GM18867 (cell line): ENCODE data around the gene DBN1.
A peak's percentile ranks its signal among the peaks of the same experiment; 100 is the strongest.
"Not testable (repeated sequence)": the region's sequence is repeated elsewhere in the genome, so short reads cannot be mapped to it uniquely, and the experiment has no call there.

Source experiments
- ATAC-seq: cut with Tn5 transposase; IDR thresholded peaks from one replicate; pipeline ENCODE4 v1.9.1; 2021; ENCODE audit warnings: mild to moderate bottlenecking, moderate library complexity; ENCODE audit not compliant: unreplicated experiment

DBN1 gene

GRCh38 chr5:177431317-177432142 lies 41.9 kb downstream of the DBN1 start:
- ATAC-seq: peak; percentile 47

- ATAC-seq: no peak
Observed at GRCh38 chr5:177430972-177431316, 42.5 kb downstream of the DBN1 start.

- ATAC-seq: no peak
Observed at GRCh38 chr5:177430140-177430951, 43.1 kb downstream of the DBN1 start.

- no peak for ATAC-seq
Observed at GRCh38 chr5:177429248-177430040, 44.0 kb downstream of the DBN1 start.

- no peak for ATAC-seq
Observed at GRCh38 chr5:177428574-177429217, 44.7 kb downstream of the DBN1 start.

- ATAC-seq: no peak
Observed at GRCh38 chr5:177427919-177428573, 45.4 kb downstream of the DBN1 start.

- ATAC-seq: no peak
Observed at GRCh38 chr5:177427211-177427822, 46.1 kb downstream of the DBN1 start.

- ATAC-seq: peak; percentile 12
Observed at GRCh38 chr5:177426566-177427210, 46.7 kb downstream of the DBN1 start, which contains the start of gene GRK6. Gene GRK6 (plus strand): TSS chr5:177426676. CDS start chr5:177426846, 170 bp downstream.

GRCh38 chr5:177425801-177426565 lies 47.5 kb downstream of the DBN1 start:
- peak; percentile 75 for ATAC-seq

GRCh38 chr5:177425196-177425800 lies 48.1 kb downstream of the DBN1 start:
- no peak for ATAC-seq

GRCh38 chr5:177423671-177424070 lies 49.8 kb downstream of the DBN1 start:
- no peak for ATAC-seq

- no peak for ATAC-seq
Observed at GRCh38 chr5:177421062-177421798, 52.2 kb downstream of the DBN1 start.

- not testable (repeated sequence) for ATAC-seq
Observed at GRCh38 chr5:177420472-177420871, 53.0 kb downstream of the DBN1 start.

GRCh38 chr5:177419046-177419445 lies 54.4 kb downstream of the DBN1 start:
- ATAC-seq: no peak

GRCh38 chr5:177417081-177417480 lies 56.4 kb downstream of the DBN1 start:
- ATAC-seq: not testable (repeated sequence)

- no peak for ATAC-seq
Observed at GRCh38 chr5:177414481-177414880, 59.0 kb downstream of the DBN1 start.

- peak; percentile 74 for ATAC-seq
Observed at GRCh38 chr5:177412603-177413233, 60.7 kb downstream of the DBN1 start.
